Glomerular endothelial cell (primary cell): ENCODE data around the gene GTSE1. TPM values are rescaled to one million over a fixed set of nuclear protein-coding genes. Genes with fewer than 3 reads are reported as not detected.

Experiments
- DNase-seq: peaks from one replicate; pipeline ENCODE4 v3.0.0-alpha.2; 2011; ENCODE audit warnings: low read depth, low spot score; ENCODE audit errors: extremely low read depth
- total RNA-seq: library from RNA; depleted of rRNA; stranded (reverse); fragments of >200 nt; gene quantifications from 2 replicates; pipeline ENCODE4 v1.2.3, GENCODE V29; 2015

The GTSE1 gene
- total RNA-seq, 1 donor from 2014 or later: 7.5 TPM

DNA sequence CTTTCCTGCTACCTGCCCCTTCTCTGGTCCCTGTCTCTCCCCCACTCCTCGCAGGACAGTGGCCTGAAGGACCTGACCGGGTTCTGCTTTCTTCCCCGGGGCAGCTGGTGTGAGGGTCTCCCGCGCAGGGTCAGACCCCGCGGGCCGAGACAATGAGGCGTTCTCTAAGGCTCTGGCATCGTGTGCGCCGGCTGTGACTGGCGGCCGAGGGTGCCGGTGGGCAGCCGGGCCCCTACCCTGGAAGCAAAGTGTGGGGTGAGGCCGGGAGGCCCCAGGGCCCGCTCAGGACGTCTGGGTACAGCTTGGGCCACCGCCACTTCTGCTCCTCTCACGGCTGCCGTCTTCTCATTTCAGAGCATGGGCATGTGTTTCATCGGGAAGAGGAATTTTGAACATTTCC, 55.1 kb downstream of the GTSE1 start:
- no peak for DNase-seq

DNA sequence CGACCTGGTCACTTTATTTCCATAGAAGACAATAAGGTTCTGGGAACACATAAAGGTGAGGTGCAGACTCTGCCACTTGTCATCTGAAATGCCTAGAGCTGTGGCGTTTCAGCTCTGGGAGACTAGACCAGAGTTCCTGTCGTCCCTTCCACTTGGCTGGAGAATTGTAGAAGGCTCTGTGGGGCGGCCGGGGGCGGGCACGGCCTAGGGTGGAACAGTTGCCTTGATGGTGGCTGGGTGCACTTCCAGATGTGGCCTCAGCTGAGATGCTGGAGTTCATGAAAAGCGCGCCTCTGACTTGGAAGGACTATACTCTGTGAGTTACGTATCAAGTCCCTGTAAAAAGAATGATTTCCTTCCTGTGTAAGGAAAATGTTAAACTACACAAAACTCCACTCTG, 55.6 kb downstream of the GTSE1 start:
- no peak for DNase-seq

DNA sequence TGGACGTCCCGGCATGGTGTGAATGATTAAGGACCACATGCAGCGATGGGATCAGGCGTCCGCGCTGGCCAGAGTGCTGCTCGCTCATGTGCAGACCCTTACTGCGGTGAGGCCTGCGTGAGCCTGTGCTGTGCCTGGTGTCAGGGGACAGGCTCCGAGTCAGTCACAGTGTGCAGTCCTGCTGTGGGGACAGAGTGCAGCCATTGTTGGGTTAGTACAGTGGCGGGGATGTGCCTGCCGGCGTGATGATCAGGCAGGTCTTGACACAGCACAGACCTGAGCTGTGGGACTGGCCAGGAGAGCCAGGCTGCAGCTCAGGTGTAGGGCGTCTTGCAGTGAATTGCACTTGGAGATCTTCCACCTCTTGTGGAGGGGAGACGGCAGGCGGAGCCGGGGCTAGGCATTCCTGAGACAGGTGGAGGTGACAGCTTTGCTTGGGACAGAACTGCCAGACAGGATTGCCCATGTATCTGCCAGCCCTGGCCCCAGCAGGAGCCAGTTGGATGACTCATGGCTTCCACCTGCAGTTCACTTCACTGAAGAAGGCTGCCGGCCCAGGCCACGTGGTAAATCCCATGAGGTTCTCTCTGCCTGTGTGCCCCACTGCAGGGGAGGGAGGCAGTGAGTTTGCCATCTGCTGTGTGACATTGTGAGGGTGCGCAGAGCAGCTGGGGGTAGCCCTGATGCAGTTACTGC, 56.2 kb downstream of the GTSE1 start:
- no peak for DNase-seq

DNA sequence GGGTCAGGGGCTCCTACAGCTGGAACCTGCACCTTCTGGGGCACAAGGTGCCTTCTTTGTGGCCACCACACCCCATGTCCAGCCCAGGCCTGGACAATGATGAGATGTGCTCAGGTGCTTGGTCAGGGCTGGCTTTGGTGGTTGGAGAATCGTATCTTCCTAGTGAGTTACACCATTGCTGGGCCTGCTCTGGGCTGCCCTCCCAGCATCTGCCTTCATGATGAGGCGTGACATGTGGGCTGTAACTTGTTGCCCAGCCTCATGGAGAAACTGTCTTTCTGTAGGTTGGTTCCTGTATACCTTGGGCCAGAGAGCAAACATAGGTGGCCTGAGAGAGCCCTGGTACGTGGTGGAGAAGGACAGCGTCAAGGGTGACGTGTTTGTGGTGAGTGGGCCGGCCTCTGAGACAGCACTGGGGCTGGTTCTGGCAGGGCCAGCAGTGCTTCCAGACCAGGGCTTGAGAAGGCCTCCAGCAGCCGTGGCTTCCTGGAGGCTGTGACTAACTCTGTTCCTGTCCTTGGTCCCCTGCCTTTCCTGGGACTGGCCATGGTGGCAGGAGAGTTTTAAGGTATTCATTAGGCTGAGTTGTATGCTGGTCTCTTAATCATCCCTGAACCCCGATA, 56.9 kb downstream of the GTSE1 start:
- no peak for DNase-seq

DNA sequence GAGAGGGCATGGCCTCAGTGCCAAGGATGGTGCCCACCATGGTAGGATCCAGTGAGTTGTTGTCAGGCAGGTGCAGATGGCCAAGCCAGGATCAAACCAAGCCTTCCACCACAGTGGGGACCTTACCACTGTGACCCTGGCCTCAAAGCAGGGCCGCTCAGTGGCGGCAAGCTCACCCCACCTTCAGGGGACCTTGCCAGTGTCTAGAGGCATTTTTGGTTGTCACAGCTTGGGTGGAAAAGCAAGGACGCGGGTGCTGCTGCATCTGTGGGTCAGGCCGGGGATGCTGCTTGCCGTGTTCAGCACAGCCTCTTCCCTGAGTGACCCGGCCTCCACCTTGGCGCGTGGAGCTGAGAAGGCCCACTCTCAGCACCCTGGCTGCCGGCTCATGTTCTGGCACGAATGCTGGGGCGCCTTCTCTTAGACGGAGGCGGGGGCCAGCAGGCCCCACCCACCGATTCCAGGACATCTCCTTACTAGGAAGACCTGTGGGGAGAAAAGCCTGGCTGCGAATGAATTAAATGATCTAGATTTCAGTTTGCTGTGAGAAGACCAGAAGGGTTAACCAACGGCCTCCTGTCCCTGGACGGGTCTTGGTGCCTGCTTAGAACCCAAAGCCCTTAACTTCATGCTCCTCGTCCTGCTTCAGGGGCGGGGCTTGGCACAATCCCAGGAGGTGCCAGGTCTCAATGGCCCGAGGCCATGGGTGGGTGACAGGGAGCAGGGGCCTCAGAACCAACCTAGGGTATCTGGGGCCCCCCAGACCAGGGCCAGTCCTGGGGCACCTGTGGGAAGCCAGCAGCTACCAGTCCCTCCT, 57.7 kb downstream of the GTSE1 start:
- DNase-seq: no peak

DNA sequence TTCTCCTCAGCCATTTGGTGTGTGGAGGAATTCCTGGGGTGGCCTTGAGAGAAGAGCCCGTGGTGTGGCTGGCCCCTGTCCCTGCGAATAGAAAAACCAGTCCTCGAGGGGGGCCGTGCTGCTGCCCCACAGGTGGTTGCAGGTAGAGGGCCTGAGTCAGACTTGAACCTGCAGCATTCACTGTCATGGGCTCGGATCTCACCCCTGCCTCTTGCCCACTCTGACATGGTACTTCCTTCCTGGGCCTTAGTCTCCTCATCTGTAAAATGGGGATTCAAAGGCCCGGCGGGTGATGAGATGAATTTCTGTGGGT, 58.3 kb downstream of the GTSE1 start:
- DNase-seq: no peak

DNA sequence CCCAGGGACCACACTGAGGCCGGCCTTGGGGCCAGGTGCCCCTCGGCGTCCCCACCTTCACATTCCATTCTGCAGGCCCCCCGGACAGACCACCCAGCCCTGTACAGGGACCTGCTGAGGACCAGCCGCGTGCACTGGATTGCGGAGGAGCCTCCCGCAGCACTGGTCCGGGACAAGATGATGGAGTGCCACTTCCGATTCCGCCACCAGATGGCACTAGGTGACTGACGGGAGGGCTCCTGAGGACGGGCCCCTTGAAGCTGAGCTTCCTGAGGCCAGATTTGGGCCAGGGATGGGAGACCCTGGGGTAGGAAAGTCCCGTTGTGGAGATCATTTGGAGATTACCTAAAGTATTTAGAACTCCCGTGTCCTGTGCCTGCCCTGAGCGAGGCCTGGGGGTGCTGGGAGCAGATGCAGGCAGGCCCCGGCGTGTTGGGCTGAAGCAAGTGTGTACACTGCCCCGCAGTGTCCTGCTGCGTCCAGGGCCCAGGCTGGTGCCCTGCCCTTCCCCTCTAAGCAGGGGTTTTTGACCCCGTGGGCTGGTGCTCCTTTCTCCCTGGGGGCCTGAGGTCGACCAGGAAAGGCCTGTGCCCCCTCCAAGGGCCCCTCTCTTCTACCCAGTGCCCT, 58.8 kb downstream of the GTSE1 start:
- no peak for DNase-seq

DNA sequence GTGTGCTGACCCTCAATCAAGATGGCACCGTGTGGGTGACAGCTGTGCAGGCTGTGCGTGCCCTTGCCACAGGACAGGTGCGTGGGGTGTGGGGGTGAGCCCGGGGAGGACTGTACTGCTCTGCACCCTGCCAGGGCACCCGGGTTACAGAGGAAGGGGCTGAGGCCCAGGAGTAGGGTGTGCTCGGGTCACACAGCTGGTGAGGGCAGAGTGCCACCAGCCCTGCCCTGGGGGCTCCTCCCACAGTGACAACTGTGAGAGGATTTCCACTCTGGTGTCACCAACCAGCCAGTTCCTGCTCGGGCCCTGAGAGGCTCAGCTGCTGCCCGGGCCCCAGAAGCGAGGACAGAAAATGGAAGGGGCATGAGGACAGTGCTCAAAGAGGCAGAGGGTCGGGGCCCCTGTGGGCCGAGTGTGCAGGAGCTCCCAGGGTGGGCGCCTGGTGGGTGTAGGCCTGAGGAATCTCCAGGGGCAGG, 59.4 kb downstream of the GTSE1 start:
- DNase-seq: no peak

DNA sequence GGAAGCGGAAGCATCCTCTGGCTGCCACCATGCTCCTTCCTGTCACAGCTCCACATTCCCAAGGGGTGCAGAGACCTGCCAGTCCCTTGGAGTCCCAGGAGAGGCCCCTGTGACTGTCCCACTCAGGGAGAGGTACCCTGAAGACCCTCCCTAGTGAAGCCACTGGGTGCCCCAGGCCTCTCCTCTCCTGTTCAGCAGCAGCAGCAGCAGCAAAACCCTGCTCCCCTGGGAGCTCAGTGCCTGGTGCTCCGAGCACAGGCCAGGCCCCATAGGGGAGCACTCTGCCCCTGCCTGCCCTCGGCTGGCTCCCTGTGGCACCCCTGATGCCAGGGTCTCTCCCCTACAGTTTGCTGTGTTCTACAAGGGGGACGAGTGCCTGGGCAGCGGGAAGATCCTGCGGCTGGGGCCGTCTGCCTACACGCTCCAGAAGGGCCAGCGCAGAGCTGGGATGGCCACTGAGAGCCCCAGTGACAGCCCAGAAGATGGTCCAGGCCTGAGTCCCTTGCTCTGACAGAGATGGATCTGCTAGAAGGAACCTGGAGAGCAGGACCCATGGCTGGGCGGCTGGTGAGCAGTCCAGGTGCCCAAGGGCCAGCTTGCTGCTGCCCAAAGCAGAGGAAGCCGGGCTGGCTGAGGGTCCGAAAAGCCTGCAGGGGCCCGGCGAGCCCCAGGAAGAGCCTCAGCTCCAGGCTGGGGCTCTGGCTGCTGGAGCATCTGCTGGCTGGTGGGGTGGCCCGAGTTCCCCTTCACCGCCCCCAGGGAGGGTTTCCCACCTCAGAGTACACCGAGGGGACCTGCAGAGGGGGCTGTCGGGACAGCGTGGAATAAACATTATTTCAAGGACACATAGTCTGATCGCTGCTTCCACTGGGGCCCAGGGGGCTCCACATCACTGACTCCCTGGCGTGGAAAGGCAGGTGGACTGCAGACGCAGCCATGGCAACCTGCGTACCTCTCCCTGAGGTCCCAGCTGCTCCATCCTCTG, 60.1 kb downstream of the GTSE1 start:
- no peak for DNase-seq

DNA sequence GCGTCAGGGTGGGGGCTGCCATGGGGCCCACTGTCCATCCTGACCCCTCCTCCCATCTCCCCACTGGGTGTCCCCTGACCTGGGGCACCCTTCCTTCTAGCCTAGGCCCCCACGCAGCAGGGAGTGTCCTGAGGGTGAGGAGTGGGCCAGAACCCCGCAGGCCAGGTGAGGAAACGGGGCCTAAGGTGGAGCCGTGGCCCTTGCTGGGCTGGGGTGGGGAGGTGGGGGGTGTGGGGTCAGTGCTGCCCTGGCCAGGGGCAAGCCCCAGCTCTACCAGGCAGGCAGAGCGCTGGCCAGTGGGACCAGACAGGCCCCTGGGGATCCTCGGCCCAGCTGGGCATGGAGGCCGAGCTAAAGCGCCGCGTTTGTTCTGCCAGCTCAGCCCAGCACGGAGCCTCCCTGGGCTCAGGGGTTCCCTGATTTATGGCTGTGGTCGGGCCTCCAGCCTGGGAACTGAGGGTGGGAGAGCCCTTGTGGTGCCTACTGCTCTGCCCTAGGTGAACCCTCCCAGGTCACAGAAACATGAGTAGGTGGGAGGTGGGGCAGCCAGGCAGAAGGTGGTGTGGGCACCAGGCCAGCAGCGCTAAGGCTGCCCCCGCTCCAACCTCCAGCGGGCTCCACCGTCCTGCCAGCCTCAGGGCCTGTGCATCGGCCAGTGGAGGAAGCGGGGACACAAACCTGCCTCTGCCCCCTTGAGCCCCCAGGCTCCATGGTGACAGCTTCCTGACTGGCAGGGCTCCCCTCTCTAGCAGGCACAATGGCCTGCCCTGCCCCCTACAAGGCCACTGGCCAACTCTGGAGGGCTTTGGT, 61.2 kb downstream of the GTSE1 start:
- DNase-seq: no peak

DNA sequence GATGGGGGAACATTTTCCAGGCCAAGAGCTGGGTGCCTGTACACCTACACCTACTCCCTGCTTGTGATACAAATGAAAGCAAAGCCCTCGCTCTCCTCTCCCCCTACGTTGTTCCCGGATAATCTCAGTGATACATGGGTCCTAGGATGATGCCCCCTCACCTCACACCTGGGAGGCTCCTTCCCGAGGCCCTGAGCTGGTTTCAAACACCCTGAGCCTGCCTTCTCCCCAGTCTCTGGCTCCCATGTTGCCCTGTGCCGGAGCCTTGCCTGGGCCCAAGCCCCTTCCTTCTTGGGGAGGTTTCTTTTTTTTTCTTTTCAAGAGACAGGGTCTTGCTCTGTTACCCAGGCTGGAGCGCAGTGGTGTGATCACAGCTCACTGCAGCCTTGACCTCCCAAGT, 62.1 kb downstream of the GTSE1 start:
- no peak for DNase-seq

DNA sequence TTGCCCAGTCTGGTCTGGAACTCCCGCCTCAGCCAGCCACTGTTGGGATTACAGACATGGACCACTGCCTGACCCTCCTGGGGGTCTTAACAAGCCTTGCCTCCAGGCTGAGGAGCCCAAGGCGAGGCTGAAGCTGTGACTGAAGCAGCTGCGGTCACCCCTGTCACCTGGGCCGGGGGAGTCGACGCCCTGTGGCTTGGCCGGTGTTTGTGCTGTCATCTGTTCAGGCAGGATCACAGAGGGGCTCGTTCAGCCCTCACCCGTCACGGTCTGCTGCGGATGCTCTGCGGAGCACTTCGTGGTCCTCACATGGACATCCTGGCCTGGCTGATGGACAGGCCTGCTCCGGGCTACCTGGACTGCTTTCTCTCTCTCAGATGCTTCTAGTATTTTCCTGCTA, 62.7 kb downstream of the GTSE1 start:
- no peak for DNase-seq

DNA sequence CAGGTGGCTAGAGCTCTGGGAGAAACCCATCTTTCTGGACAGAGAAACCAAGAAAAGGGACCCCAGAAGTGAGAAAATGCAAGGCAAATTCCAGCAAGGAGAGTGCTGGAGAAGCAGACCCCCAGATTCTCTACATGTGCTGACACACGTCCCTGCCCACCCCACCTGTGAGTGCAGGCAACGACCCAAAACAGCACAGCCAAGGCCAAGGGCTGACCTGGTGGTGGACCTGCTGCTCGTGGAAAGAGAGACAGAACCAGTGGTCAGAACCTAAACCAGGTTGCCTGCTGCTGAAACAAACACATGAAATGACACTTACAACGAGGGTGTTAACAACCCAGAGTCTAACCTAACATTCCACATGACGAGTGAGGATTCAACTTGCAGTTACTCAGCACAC, 63.4 kb downstream of the GTSE1 start:
- no peak for DNase-seq

DNA sequence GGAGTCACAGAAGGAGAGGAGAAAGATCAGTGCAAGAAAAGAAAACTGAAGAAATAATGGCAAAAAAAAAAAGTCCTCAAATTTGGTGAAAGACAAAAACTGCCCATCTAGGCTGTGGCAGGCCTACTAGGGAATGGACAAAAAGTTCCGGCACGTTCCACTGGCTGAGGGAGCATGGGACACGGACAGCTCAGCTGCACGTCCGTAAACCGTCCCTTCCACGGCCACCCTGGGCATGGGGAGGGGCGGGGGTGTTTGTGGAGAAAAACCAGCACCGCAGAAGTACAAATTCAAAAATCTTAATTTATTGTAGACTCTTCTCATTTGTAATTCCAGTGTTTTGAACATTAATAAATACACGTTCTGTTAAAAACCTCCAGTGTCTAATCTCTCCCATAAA, 64.2 kb downstream of the GTSE1 start:
- no peak for DNase-seq

DNA sequence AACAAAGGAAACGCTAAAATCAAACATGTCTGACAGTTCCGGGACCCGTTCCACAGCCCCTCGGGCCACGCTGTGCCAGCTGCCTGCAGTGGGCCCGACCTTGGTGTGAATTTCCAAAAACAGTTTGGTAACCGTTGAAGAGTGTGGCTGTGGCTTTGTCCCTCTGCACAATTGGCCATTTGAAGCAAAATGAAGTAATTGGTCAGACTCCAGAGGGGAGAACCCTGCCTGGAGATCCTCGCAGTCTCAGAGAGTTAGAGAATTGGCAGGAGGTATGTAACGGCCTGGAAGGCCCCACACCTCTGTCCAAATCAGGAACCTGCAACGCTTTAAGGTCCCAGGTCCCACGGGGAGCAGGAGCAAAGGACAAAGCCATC, 65.1 kb downstream of the GTSE1 start:
- no peak for DNase-seq

DNA sequence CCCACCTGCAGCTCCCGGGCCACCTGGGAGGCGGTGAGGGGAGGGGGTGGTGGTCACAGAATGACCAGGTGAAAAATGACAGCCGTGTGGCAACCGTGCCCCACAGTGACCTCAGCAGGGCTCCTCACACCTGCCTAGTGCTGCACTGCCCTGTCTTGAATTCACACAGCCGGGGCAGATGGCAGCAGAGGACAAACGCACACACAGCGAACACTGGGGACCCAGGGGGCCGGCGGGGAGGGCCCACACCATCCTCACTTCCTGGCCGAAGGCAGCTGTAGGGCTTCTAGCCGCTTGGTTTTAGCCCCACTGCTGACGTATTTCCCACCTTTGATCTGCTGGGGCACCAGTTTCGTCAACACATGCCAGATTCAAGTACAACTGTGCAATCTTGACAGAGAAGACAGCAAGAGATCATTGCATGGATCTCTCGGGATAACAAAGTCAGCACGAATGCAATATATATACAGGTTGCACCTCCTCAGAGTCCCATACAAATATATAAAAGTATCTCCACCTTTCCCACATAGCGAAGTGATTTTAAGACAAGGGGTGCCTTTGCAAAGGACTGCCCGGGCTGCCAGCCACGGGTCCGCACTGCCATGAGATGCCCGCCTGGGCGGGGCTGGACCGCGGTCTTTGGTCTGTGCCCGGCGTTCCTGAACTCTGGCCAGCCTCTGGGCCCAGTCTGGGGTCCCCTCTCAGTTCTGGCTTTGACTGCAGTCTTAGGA, 65.7 kb downstream of the GTSE1 start:
- DNase-seq: no peak

DNA sequence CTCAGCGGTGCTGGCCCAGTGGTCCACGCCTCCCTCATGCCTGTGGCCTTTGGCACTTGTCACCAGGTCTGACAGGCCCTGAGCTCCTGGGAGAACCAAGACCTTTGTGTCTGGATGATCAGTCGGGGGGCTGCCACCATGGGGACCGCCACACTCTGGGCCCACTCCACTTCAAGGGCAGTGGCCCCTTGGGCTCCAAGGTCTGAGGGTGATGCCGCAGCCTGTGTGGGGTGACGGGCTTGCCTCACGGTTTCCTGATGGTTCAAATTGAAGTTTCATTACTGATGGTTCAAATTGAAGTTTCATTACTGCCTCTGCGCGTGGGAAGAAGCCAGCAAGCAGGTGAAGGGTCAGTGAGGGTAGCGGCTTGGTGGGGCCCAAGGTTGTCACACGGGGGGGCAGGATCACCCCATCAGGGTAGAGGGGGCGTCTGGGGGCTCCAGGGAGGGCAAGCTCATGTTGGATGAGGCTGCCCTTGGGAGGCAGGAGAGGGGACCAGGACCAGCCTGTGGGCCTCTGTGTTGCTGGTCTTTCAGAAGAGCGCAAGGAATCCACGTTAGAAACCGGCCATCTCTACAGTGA, 66.4 kb downstream of the GTSE1 start:
- DNase-seq: no peak

DNA sequence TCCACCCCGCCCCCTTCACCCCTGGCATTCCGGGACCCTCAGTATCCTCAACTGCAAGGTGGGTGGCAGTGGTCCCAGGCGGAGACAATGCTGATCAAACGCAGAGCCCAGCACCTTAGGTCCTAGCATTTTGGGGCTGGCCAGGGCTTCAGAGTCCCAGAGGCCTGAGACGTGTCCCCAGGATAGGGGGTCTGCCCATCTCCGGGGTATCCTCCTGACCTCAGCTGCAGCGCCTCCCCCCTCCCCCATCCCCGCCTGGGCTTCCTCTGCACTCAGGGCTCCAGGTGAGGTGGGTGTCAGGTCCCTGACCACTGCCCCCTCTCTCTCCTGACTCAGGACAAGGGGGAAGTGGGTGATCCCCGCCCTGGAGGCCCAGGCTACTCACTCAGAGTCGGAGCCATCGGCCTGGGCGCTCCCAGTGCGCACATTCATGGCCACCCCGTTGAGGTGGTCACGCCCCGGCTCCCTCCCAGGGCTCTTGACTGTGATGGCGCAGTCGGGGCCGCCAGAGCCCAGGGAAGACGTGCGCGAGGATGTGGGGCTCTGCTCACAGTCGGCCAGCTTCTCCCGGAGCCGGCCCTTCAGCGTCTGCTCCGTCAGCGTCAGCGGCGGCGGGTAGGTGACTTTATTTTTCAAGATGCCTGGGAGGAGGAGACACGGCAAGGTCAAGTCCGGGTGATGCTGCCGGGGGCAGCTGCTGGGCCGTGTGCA, 67.1 kb downstream of the GTSE1 start:
- DNase-seq: no peak
